GM12878 (cell line): ENCODE results near the gene SEC31A. TPM values are rescaled to one million over a fixed set of nuclear protein-coding genes. Genes with fewer than 3 reads are reported as not detected.

Experiments used
- ATAC-seq: fragments of 200-7000 bp; cut with Tn5 transposase; 3 replicates; pipeline ENCODE4 v1.9.1; 2020; ENCODE audit warnings: mild to moderate bottlenecking, moderate library complexity
- BruUV-seq: library from RNA; stranded (reverse); fragments of 400-500 nt; replicated peaks from 2 replicates; lab custom pipeline; 2021; lab: Mats Ljungman, UMichigan
- CTCF ChIA-PET: fragments of 300-600 bp; sonication (Branson Sonifier 250); formaldehyde crosslinking; extraction: SDS; loops from one replicate; lab custom pipeline; 2021; ENCODE audit warnings: inconsistent platforms; lab: Yijun Ruan, JAX
- POLR2A ChIA-PET: fragments of 350-600 bp; formaldehyde crosslinking; extraction: SDS; loops from one replicate; lab custom pipeline; 2021; ENCODE audit warnings: inconsistent platforms; lab: Charles Lee
- RAD21 ChIA-PET: fragments of 300-600 bp; sonication (Branson Sonifier 250); formaldehyde crosslinking; loops from one replicate; lab custom pipeline; 2023; ENCODE audit warnings: antibody characterized with exemption; ENCODE audit not compliant: unreplicated experiment; lab: Charles Lee
- SMC1A ChIA-PET: fragments of 300-600 bp; sonication (Branson Sonifier 250); formaldehyde crosslinking; loops from one replicate; lab custom pipeline; 2023; ENCODE audit not compliant: unreplicated experiment, uncharacterized antibody; lab: Charles Lee
- DNase-seq: peaks from one replicate; pipeline ENCODE4 v3.0.0-alpha.2; 2011; ENCODE audit warnings: low read depth, low spot score
- FAIRE-seq: peaks from 3 replicates; lab custom pipeline; 2011; peaks lifted over from hg19 to GRCh38; lab: Jason Lieb, UNC
- H2AFZ ChIP-seq: 2 replicates; pipeline ENCODE4 v1.6.0; 2011; ENCODE audit warnings: low read depth, low read length, control low read depth; ENCODE audit not compliant: control insufficient read depth
- H3K27ac ChIP-seq: 2 replicates; pipeline ENCODE4 v1.5.1; 2011; ENCODE audit warnings: control low read depth; ENCODE audit not compliant: control insufficient read depth, insufficient read depth
- H3K27me3 ChIP-seq, 2 experiments: replicated peaks in 1 of 2; 2 replicates each; pipeline versions ENCODE4 v1.6.0 to v1.6.1; 2011; ENCODE audit warnings: low read length in 1 of 2; ENCODE audit not compliant: control insufficient read depth in 2 of 2, insufficient read depth in 2 of 2
- H3K36me3 ChIP-seq, 2 experiments: 2 replicates each; pipeline ENCODE4 v1.5.1; 2011; ENCODE audit warnings: low read length in 1 of 2; ENCODE audit not compliant: control insufficient read depth in 2 of 2, insufficient read depth in 2 of 2
- H3K4me1 ChIP-seq: 2 replicates; pipeline ENCODE4 v1.6.1; 2011; ENCODE audit warnings: mild to moderate bottlenecking, low read length, moderate library complexity, mixed read lengths; ENCODE audit not compliant: control insufficient read depth, insufficient read depth
- H3K4me2 ChIP-seq: 2 replicates; pipeline ENCODE4 v1.6.0; 2011; ENCODE audit warnings: control low read depth; ENCODE audit not compliant: control insufficient read depth, insufficient read depth
- H3K4me3 ChIP-seq: fragments of 200-600 bp; sonication (generic); 2 replicates; pipeline ENCODE4 v1.5.1; 2016
- H3K79me2 ChIP-seq: 2 replicates; pipeline ENCODE4 v1.6.0; 2011; ENCODE audit warnings: low read length; ENCODE audit not compliant: control insufficient read depth, insufficient read depth
- H3K9ac ChIP-seq: 2 replicates; pipeline ENCODE4 v1.8.0; 2011; ENCODE audit warnings: low read length, control low read depth, mixed read lengths; ENCODE audit not compliant: control insufficient read depth, insufficient read depth
- H3K9me3 ChIP-seq: replicated peaks from 3 replicates; pipeline ENCODE4 v1.5.1; 2011; ENCODE audit warnings: mild to moderate bottlenecking, low read length; ENCODE audit not compliant: control insufficient read depth, insufficient read depth
- H4K20me1 ChIP-seq: 2 replicates; pipeline ENCODE4 v1.6.0; 2011; ENCODE audit not compliant: control insufficient read depth, insufficient read depth
- IKZF1 ChIP-seq: fragments of 450-650 bp; conservative IDR thresholded peaks from 2 replicates; pipeline ENCODE4 v1.6.1; 2017; ENCODE audit warnings: antibody characterized with exemption, mild to moderate bottlenecking
- MYB ChIP-seq: fragments of 150-350 bp; IDR thresholded peaks from 2 replicates; pipeline ENCODE4 v1.6.1; 2014; ENCODE audit warnings: mild to moderate bottlenecking, low read depth, low read length, borderline replicate concordance
- SUZ12 ChIP-seq: fragments of 200-600 bp; sonication (generic); IDR thresholded peaks from one replicate; pipeline ENCODE4 v1.6.1; 2018; ENCODE audit warnings: antibody characterized with exemption, mild to moderate bottlenecking; ENCODE audit not compliant: unreplicated experiment
- WGBS: methylation state at CpG from one replicate; pipeline ENCODE4 v1.1.6; 2016; ENCODE audit warnings: low lambda C conversion rate; ENCODE audit not compliant: insufficient replicate concordance, insufficient coverage; ENCODE audit errors: missing lambda C conversion rate; 5-methylcytosine and 5-hydroxymethylcytosine counted together
- in situ Hi-C: fragments of 300-500 bp; cut with MboI; formaldehyde crosslinking; loops from 9 replicates; pipeline ENCODE4 v1.14.3; 2018; ENCODE audit warnings: mixed read lengths
- intact Hi-C: fragments of 100-400 bp; cut with micrococcal nuclease; formaldehyde crosslinking; loops from one replicate; pipeline ENCODE4 v1.14.2; 2022; ENCODE audit not compliant: unreplicated experiment
- polyA plus RNA-seq, 11 experiments: library from polyadenylated mRNA; depleted of rRNA in 4 of 11; unstranded in 6 of 11; stranded (reverse) in 5 of 11; fragments of >200 nt; fragmentation: Nextera tagmentation in 4 of 11; fragmentation: Illumina TruSeq in 1 of 11; extraction: Ambion mirVana in 4 of 11; extraction: Trizol in 1 of 11; gene quantifications; 1 replicate in 1 of 11; 2 replicates in 10 of 11; pipeline versions ENCODE4 v1.2.1 to v1.2.3, GENCODE V29; 2011 to 2016; ENCODE audit warnings: inconsistent platforms in 2 of 11, missing spikeins in 2 of 11, low read depth in 1 of 11
- total RNA-seq, 4 experiments: library from RNA; depleted of rRNA in 3 of 4; stranded (reverse); fragments of >200 nt in 3 of 4; fragmentation: Illumina TruSeq in 1 of 4; extraction: Trizol in 1 of 4; gene quantifications; 2 replicates each; pipeline versions ENCODE4 v1.2.1 to v1.2.3, GENCODE V29; 2013 to 2021
- TF ChIP-seq, protein P1 (sequence below): fragments of 150-350 bp; IDR thresholded peaks from 2 replicates; pipeline ENCODE4 v1.6.1; 2014; ENCODE audit warnings: mild to moderate bottlenecking, low read depth, low read length
- TF ChIP-seq, protein P2 (sequence below): IDR thresholded peaks from 2 replicates; pipeline ENCODE4 v1.6.1; 2011; ENCODE audit warnings: borderline replicate concordance, low read depth, mild to moderate bottlenecking, moderate library complexity, low read length; ENCODE audit not compliant: insufficient read depth, poor library complexity, severe bottlenecking
- TF ChIP-seq, protein P3 (sequence below): IDR thresholded peaks from 2 replicates; pipeline ENCODE4 v1.6.1; 2012; ENCODE audit warnings: low read depth, low read length, improper control_type of control experiment
- TF ChIP-seq, protein P4 (sequence below): fragments of 450-650 bp; IDR thresholded peaks from 2 replicates; pipeline ENCODE4 v1.6.1; 2014; ENCODE audit warnings: mild to moderate bottlenecking
- TF ChIP-seq, protein P5 (sequence below): fragments of 450-650 bp; IDR thresholded peaks from 2 replicates; pipeline ENCODE4 v1.6.1; 2018; ENCODE audit warnings: mild to moderate bottlenecking, low read depth, moderate library complexity; ENCODE audit not compliant: partially characterized antibody
- TF ChIP-seq, protein P6 (sequence below): fragments of 450-650 bp; formaldehyde crosslinking; IDR thresholded peaks from 2 replicates; pipeline ENCODE4 v1.4.0; 2022; ENCODE audit warnings: mild to moderate bottlenecking, moderate library complexity

SEC31A gene
- total and polyA plus RNA-seq, 10 of the 15 experiments (the other 5 are each of a cell fraction or from before 2014, with no cell fraction given) = 74.6 to 171 (median 129) TPM

DNA sequence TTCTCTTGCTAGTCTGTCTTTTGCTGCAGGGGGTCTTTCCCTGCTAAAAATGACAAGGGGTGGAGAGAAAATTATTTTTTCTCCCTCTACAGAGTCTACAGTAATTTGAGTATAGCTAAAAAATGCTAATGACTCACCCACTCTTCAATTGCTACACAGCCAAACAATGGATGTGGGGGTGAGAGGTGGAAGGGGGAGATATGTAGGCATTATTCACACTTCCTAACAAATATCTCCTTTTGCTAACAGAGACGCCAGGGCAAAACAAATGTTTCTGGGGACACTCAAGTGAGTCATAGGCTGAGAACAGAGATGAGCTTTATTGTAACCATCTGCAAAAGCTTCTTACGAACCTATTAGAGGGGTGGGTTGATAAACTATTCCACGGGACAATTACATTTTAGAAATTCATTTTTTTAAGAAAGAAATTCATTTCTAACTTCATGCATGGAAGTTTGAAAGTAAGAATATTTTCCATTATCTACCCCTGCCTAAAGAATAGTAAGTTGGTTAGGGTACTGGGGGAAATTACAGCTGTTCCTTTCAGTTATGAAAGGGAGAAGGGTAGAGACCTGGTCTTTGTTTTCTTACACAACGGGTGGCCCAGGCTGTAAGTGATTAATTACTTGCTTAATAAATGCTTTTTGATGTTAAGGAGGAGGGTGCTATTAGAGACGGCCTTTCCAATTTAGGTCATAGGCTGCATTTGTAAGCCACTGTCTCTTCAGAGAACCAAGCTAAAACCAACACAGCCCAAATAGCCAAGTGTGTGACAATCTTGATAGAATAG is 105.1 kb downstream of the SEC31A start:
- ChIA-PET RAD21 (interaction anchor here (1.5 kb wide), 1 partner anchor 14 kb away, joined by 7 read pairs; the partner anchor contains the start of gene SCD5), CTCF (interaction anchor here (1.5 kb wide), 1 partner anchor 14 kb away, joined by 4 read pairs; no protein-coding TSS in a partner anchor), POLR2A (interaction anchor here (0.7 kb wide), 1 partner anchor 9 kb away, joined by 3 read pairs; no protein-coding TSS in a partner anchor), SMC1A (interaction anchor here (1.2 to 3.1 kb wide), 2 partner anchors 14 to 222 kb away, joined by 3 to 13 read pairs; partner anchors contain the start of gene SCD5)
- H3K4me2 ChIP-seq = no peak overlapping the region
- in situ Hi-C loops (no loop called here), intact Hi-C loops (no loop called here)
- no peaks in the 10 kb centered on the region for H3K36me3 ChIP-seq
- H3K4me3 ChIP-seq = no peak overlapping the region
- no peaks in the 10 kb centered on the region for H3K27me3 ChIP-seq
- H3K9me3 ChIP-seq = no peaks in the 10 kb centered on the region
- FAIRE-seq (no peak), DNase-seq (no peak), ATAC-seq (no peak)
- BruUV-seq = no TSS peak
- H3K79me2 ChIP-seq = no peaks in the 10 kb centered on the region
- H3K27ac ChIP-seq = no peak overlapping the region
- no peak overlapping the region for H2AFZ ChIP-seq
- H3K9ac ChIP-seq = no peak overlapping the region
- H4K20me1 ChIP-seq = no peaks in the 10 kb centered on the region
- peaks cover 5% of the 10 kb centered on the region for H3K4me1 ChIP-seq
- WGBS = 34% methylated on average over 5 of the region's 5 CpGs
- TF ChIP-seq, protein P1, sequence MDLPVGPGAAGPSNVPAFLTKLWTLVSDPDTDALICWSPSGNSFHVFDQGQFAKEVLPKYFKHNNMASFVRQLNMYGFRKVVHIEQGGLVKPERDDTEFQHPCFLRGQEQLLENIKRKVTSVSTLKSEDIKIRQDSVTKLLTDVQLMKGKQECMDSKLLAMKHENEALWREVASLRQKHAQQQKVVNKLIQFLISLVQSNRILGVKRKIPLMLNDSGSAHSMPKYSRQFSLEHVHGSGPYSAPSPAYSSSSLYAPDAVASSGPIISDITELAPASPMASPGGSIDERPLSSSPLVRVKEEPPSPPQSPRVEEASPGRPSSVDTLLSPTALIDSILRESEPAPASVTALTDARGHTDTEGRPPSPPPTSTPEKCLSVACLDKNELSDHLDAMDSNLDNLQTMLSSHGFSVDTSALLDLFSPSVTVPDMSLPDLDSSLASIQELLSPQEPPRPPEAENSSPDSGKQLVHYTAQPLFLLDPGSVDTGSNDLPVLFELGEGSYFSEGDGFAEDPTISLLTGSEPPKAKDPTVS = no peak
- TF ChIP-seq, protein P2, sequence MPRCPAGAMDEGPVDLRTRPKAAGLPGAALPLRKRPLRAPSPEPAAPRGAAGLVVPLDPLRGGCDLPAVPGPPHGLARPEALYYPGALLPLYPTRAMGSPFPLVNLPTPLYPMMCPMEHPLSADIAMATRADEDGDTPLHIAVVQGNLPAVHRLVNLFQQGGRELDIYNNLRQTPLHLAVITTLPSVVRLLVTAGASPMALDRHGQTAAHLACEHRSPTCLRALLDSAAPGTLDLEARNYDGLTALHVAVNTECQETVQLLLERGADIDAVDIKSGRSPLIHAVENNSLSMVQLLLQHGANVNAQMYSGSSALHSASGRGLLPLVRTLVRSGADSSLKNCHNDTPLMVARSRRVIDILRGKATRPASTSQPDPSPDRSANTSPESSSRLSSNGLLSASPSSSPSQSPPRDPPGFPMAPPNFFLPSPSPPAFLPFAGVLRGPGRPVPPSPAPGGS = no peak
- TF ChIP-seq, protein P3, sequence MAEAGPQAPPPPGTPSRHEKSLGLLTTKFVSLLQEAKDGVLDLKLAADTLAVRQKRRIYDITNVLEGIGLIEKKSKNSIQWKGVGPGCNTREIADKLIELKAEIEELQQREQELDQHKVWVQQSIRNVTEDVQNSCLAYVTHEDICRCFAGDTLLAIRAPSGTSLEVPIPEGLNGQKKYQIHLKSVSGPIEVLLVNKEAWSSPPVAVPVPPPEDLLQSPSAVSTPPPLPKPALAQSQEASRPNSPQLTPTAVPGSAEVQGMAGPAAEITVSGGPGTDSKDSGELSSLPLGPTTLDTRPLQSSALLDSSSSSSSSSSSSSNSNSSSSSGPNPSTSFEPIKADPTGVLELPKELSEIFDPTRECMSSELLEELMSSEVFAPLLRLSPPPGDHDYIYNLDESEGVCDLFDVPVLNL = no peak
- no peak for TF ChIP-seq SUZ12
- TF ChIP-seq, protein P4, sequence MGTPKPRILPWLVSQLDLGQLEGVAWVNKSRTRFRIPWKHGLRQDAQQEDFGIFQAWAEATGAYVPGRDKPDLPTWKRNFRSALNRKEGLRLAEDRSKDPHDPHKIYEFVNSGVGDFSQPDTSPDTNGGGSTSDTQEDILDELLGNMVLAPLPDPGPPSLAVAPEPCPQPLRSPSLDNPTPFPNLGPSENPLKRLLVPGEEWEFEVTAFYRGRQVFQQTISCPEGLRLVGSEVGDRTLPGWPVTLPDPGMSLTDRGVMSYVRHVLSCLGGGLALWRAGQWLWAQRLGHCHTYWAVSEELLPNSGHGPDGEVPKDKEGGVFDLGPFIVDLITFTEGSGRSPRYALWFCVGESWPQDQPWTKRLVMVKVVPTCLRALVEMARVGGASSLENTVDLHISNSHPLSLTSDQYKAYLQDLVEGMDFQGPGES = no peak
- no peak for TF ChIP-seq IKZF1
- TF ChIP-seq, protein P5, sequence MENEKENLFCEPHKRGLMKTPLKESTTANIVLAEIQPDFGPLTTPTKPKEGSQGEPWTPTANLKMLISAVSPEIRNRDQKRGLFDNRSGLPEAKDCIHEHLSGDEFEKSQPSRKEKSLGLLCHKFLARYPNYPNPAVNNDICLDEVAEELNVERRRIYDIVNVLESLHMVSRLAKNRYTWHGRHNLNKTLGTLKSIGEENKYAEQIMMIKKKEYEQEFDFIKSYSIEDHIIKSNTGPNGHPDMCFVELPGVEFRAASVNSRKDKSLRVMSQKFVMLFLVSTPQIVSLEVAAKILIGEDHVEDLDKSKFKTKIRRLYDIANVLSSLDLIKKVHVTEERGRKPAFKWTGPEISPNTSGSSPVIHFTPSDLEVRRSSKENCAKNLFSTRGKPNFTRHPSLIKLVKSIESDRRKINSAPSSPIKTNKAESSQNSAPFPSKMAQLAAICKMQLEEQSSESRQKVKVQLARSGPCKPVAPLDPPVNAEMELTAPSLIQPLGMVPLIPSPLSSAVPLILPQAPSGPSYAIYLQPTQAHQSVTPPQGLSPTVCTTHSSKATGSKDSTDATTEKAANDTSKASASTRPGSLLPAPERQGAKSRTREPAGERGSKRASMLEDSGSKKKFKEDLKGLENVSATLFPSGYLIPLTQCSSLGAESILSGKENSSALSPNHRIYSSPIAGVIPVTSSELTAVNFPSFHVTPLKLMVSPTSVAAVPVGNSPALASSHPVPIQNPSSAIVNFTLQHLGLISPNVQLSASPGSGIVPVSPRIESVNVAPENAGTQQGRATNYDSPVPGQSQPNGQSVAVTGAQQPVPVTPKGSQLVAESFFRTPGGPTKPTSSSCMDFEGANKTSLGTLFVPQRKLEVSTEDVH = no peak
- no peak for TF ChIP-seq MYB
- TF ChIP-seq, protein P6, sequence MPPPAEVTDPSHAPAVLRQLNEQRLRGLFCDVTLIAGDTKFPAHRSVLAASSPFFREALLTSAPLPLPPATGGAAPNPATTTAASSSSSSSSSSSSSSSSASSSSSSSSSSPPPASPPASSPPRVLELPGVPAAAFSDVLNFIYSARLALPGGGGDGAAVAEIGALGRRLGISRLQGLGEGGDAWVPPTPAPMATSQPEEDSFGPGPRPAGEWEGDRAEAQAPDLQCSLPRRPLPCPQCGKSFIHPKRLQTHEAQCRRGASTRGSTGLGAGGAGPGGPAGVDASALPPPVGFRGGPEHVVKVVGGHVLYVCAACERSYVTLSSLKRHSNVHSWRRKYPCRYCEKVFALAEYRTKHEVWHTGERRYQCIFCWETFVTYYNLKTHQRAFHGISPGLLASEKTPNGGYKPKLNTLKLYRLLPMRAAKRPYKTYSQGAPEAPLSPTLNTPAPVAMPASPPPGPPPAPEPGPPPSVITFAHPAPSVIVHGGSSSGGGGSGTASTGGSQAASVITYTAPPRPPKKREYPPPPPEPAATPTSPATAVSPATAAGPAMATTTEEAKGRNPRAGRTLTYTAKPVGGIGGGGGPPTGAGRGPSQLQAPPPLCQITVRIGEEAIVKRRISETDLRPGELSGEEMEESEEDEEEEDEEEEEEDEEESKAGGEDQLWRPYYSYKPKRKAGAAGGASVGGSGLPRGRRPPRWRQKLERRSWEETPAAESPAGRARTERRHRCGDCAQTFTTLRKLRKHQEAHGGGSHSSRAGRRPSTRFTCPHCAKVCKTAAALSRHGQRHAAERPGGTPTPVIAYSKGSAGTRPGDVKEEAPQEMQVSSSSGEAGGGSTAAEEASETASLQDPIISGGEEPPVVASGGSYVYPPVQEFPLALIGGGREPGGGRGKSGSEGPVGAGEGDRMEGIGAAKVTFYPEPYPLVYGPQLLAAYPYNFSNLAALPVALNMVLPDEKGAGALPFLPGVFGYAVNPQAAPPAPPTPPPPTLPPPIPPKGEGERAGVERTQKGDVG (CRISPR knock-in tag) = no peak
